ES-I3 (cell line): ENCODE results near the gene TMEM109.

ENCODE experiments used
- H3K36me3 ChIP-seq: 2 replicates; pipeline ENCODE4 v1.6.1; 2013; ENCODE audit warnings: mild to moderate bottlenecking, low read length, control low read depth, moderate library complexity; ENCODE audit not compliant: insufficient read depth
- H3K4me1 ChIP-seq: 2 replicates; pipeline ENCODE4 v1.6.1; 2013; ENCODE audit warnings: mild to moderate bottlenecking, control low read depth, low read length; ENCODE audit not compliant: insufficient read depth
- H3K9ac ChIP-seq: 2 replicates; pipeline ENCODE4 v1.6.1; 2013; ENCODE audit warnings: low read depth, mild to moderate bottlenecking, low read length, moderate library complexity
- H3K9me3 ChIP-seq: 2 replicates; pipeline ENCODE4 v1.6.1; 2013; ENCODE audit warnings: mild to moderate bottlenecking, low read length, moderate library complexity; ENCODE audit not compliant: control insufficient read depth, insufficient read depth

Gene TMEM109

DNA sequence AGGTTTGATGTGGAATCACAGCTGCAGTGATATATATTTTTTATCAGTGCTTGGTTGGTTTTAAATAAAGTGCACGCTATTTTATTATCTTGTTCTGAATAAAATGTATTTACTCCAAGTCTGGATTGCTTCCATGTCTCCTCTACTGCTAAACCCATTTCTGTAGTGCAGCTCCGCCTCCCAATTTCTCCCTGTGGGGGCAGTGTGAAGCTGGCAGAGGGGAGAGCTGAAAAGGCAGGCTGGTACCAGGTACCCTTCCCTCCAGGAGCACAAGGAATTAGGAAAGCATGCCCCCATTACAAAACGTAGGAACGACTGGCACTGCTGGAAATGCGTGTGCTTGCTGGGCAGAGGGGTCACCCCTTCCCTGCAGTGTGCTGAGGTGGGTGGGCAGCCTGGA is 9.4 kb downstream of the TMEM109 start:
- Histone ChIP-seq H3K9me3 (peaks cover 3% of the 10 kb centered on the region; the same call in 1 of the 2 replicates), H3K36me3 (peaks cover 4% of the 10 kb centered on the region), H3K9ac (no peak overlapping the region), H3K4me1 (peaks cover 9% of the 10 kb centered on the region; the same call in 1 of the 2 replicates)

DNA sequence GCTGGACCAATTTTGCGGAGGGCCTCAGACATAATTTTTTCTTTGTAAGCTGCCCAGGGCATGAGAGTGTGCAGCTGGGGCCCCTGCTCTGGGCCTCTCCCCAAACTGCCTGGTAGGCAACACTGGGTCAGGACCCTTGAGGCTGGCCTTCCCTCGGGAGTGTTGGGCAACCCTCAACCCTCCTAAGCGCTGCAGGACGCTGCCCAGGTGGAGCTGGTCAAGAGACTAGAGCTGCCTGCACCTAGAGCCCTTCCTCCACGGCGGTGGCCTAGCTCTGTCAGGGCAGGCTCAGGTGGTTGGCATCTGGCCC is 9.8 kb downstream of the TMEM109 start:
- Histone ChIP-seq H3K36me3 (peaks cover 4% of the 10 kb centered on the region), H3K9me3 (peaks cover 3% of the 10 kb centered on the region; the same call in 1 of the 2 replicates), H3K4me1 (peaks cover 9% of the 10 kb centered on the region; the same call in 1 of the 2 replicates), H3K9ac (peak overlapping the region; percentile 75; the same call in 1 of the 2 replicates)

DNA sequence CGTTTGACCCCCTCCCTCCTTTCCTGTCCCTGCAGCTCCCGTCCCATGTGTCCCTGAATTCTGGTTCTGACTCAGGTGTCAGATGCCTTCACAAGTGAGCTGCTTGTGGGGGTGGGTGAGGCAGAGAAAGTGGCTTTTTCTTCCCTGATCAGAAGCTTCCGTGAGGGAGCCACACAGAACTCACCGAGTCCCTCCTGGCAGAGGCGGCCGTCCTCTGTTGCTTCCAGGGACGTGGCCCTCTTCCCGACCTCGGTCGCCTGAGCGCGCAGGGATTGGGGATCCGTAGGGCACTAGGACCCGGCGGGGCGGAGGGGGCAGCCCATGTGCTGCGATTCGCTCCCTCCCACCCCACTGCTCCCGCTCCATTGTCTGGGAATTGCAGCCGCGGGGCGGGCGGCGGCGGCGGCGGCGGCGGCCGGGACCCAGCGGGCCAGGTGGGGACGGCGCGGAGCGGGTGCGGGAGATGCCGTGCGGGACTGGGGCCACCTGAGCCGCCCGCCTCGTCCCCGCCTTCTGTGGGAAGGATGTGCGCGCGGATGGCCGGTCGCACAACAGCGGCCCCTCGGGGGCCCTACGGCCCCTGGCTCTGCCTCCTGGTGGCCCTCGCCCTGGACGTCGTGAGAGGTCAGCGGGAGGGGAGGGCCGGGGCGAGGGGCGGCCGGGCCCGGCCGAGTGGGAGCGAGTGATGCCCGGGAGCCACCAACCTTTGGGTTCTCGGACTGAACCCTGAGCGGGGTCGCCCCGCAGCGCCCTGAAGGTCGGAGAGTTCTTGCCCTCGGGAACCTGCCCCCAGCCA is 10.3 kb downstream of the TMEM109 start, which contains the start of gene TMEM132A:
Gene TMEM132A, plus strand, starts transcription at position 351 of the 796 bp plus-strand sequence. Its CDS starts 174 bp downstream, at position 525.
- H3K9me3 ChIP-seq = peaks cover 3% of the 10 kb centered on the region; the same call in 1 of the 2 replicates
- H3K4me1 ChIP-seq = peaks cover 4% of the 10 kb centered on the region; the same call in 1 of the 2 replicates
- peaks cover 4% of the 10 kb centered on the region for H3K36me3 ChIP-seq
- H3K9ac ChIP-seq = peak within 1 kb of the TSS; percentile 75

DNA sequence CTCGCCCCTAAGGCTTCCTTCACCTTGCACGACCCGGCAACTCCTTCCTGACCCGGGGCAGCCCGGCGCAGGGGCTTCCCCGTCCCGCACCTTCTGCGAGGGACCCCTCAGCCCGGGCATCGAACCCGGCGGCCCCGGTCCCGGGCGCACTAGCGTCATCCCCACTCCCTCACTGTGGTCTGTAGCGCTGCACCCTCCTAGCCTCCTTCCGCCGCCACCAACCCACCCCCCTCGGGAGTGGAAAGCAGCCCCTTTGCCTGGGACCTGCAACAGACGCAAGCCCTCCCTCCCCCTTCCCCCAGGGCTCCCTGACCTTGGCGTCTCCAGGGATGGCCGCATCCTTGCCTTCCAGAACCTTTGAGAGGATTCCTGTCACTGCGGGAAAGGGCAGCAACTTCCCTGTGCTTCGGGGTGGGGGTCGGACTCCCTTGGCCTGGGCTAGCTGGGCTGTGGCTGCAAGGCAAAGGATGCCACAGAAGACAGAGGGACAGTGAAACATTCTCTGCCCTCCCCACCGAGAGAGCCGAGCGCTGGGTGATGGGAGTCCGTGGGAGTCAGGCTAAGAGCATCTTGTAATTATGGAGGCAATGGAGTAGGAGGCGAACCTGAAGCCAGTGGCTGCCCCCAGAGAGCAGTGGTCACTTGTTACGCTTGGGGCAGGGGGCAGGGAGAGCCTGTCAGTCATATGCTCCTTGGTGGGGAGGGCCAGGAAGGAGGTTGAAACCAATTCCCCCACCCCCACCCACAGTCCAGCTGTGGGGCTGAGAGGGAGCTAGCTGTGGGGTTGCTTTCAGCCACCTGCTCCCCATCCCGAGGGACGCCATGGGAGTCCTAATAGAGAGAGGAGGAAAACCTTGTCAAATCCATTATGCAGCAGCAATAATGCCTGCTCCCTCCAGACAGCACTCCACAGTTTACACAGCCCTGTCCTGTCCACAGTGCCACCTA is 11.2 kb downstream of the TMEM109 start:
- peaks cover 3% of the 10 kb centered on the region; the same call in 1 of the 2 replicates for H3K9me3 ChIP-seq
- peaks cover 4% of the 10 kb centered on the region; the same call in 1 of the 2 replicates for H3K4me1 ChIP-seq
- H3K9ac ChIP-seq = peak overlapping the region; percentile 75
- H3K36me3 ChIP-seq = peaks cover 3% of the 10 kb centered on the region

DNA sequence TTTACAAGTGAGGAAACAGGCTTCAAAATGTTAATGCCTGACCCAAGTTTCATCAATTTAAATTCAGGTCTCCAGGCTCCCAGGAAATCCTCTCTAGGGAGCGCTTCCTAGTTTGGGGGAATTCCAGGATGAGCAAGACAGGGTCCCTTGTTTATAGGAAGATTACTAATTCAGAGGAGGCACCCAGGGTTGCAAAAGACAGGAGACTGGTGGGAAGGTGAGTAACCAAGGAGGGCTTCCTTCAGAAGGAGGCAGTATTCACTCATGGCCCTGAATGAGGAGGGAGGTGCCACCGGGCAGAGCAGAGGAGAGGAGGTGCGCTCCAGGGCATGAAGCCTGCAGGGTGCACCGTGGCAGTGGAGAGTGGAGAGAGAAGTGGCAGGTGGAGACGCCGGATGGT is 11.9 kb downstream of the TMEM109 start:
- H3K36me3 ChIP-seq = peaks cover 4% of the 10 kb centered on the region; the same call in 1 of the 2 replicates
- peaks cover 4% of the 10 kb centered on the region; the same call in 1 of the 2 replicates for H3K4me1 ChIP-seq
- no peak overlapping the region for H3K9ac ChIP-seq
- peaks cover 3% of the 10 kb centered on the region; the same call in 1 of the 2 replicates for H3K9me3 ChIP-seq

DNA sequence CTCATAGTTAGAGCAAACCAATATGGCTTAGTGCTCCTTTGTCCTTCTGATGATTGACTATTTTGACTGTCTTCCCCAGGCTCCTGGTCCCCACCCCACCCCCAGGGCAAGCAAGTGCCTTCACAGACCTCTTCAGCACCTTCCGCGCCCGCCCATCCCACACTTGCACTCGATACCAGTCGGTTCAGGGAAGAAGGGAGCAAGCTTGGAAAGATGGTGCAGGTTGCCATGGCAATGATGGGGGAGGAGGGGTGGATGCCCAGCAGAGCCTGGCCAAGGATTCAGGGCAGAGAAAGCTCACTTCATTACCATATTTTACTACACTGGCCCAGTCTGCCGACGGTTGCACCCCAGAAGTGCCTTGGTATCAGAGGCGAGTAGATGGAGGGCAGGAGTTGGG is 12.5 kb downstream of the TMEM109 start:
- Histone ChIP-seq H3K4me1 (peaks cover 4% of the 10 kb centered on the region; the same call in 1 of the 2 replicates), H3K9ac (no peak overlapping the region), H3K36me3 (peaks cover 5% of the 10 kb centered on the region; the same call in 1 of the 2 replicates), H3K9me3 (peaks cover 3% of the 10 kb centered on the region; the same call in 1 of the 2 replicates)

DNA sequence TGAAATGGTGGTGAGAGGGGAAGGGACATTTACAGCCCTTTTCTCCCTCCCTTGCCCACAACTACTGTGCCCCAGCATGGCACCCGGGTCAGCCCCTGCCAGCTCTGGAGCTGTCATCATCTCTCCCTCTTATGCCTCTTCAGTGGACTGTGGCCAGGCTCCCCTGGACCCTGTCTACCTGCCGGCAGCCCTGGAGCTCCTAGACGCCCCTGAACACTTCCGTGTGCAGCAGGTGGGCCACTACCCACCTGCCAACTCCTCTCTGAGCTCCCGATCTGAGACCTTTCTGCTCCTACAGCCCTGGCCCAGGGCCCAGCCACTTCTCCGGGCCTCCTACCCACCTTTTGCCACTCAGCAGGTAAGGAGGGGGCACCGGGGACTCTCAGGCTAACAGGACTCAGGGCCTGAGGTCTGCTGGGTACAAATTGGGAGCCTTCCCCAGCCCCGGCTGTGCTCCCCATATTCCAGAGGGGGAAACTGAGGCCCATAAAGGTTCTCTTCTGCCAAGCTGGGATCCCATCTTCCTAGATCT is 13.2 kb downstream of the TMEM109 start:
- H3K4me1 ChIP-seq = peaks cover 7% of the 10 kb centered on the region; the same call in 1 of the 2 replicates
- peaks cover 5% of the 10 kb centered on the region; the same call in 1 of the 2 replicates for H3K36me3 ChIP-seq
- no peak overlapping the region for H3K9ac ChIP-seq
- peaks cover 3% of the 10 kb centered on the region; the same call in 1 of the 2 replicates for H3K9me3 ChIP-seq

DNA sequence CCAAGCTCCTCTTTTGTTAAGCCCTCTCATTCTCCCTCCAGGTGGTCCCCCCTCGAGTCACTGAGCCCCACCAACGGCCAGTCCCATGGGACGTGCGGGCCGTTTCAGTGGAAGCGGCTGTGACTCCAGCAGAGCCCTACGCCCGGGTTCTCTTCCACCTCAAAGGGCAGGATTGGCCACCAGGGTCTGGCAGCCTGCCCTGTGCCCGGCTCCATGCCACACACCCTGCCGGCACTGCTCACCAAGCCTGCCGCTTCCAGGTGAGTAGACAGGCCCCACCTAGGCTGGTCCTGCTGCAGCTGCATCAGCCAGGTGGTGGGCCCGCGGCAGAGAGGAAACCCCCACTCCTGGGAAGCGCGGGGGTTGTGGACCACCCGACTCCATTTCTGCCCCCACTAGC is 13.6 kb downstream of the TMEM109 start:
- Histone ChIP-seq H3K36me3 (peaks cover 5% of the 10 kb centered on the region; the same call in 1 of the 2 replicates), H3K4me1 (peaks cover 11% of the 10 kb centered on the region), H3K9ac (no peak overlapping the region), H3K9me3 (peaks cover 3% of the 10 kb centered on the region; the same call in 1 of the 2 replicates)

DNA sequence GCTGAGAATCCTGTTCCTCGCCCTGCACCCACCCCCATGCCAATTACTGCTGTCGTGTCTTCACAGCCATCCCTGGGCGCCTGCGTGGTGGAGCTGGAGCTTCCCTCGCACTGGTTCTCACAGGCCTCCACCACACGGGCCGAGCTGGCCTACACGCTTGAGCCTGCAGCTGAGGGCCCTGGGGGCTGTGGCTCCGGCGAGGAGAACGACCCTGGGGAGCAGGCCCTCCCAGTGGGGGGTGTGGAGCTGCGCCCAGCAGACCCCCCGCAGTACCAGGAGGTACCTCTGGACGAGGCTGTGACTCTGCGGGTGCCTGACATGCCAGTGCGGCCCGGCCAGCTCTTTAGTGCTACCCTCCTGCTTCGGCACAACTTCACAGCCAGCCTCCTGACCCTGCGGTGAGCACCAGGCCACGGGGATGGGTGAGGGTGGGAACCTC is 14.6 kb downstream of the TMEM109 start:
- Histone ChIP-seq H3K4me1 (peaks cover 14% of the 10 kb centered on the region), H3K9ac (no peak overlapping the region), H3K9me3 (peaks cover under 1% of the 10 kb centered on the region; the same call in 1 of the 2 replicates), H3K36me3 (peaks cover 5% of the 10 kb centered on the region; the same call in 1 of the 2 replicates)

DNA sequence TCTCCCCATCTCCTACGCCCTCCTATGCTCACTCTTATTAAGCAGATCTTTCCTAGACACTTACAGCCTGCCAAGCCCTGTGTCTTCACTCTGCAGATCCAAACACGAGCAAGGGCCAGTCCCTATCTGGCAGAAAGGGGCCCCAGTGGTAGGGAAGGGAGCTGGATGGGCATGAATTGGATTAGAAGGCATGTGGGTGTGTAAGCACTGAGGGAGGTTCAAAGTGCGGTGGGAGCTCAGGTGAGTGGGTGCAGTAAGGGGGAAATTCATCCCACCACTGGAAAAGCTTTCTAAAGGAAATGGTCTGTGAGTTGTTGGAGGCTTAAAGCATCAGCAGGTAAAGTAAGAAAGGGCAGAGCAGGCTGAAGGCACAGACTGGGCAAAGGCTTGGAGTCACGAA is 15.8 kb downstream of the TMEM109 start:
- H3K9me3 ChIP-seq = no peaks in the 10 kb centered on the region
- peaks cover 5% of the 10 kb centered on the region; the same call in 1 of the 2 replicates for H3K36me3 ChIP-seq
- H3K9ac ChIP-seq = no peak overlapping the region
- H3K4me1 ChIP-seq = peaks cover 14% of the 10 kb centered on the region

DNA sequence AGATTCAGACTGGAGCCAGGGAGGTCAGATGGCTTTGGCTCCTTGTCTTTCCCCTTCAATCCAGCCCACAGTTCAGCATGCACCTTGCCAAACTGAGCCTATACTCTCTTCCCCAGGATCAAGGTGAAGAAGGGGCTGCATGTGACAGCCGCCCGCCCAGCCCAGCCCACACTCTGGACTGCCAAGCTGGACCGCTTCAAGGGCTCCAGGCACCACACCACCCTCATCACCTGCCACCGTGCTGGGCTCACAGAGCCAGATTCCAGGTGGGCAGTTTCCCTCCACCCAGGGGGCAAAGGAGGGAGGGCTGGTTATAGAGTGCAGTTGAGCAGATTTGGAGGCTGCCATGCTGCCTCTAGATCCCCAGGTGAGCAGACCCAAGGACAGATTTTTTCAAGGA is 16.4 kb downstream of the TMEM109 start:
- Histone ChIP-seq H3K36me3 (peaks cover 5% of the 10 kb centered on the region; the same call in 1 of the 2 replicates), H3K4me1 (peaks cover 14% of the 10 kb centered on the region), H3K9ac (no peak overlapping the region), H3K9me3 (no peaks in the 10 kb centered on the region)

DNA sequence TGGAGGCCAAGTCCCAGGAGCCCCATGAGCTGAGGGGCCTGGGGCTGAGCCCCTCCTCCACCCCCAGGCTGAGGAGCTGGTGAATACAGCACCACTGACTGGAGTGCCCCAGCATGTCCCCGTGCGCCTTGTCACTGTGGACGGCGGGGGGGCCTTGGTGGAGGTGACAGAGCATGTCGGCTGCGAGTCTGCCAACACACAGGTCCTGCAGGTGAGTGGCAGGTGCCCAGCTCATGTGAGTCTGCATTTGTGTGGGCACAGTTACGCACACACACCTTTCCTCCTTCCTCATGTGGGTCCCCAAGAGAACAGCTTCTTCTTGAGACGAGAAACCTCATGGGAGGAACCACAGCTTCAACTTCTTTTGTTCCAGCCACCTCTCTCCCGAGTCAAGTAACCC is 18.0 kb downstream of the TMEM109 start:
- Histone ChIP-seq H3K9ac (no peak overlapping the region), H3K9me3 (no peaks in the 10 kb centered on the region), H3K36me3 (peaks cover 5% of the 10 kb centered on the region; the same call in 1 of the 2 replicates), H3K4me1 (peaks cover 10% of the 10 kb centered on the region)

DNA sequence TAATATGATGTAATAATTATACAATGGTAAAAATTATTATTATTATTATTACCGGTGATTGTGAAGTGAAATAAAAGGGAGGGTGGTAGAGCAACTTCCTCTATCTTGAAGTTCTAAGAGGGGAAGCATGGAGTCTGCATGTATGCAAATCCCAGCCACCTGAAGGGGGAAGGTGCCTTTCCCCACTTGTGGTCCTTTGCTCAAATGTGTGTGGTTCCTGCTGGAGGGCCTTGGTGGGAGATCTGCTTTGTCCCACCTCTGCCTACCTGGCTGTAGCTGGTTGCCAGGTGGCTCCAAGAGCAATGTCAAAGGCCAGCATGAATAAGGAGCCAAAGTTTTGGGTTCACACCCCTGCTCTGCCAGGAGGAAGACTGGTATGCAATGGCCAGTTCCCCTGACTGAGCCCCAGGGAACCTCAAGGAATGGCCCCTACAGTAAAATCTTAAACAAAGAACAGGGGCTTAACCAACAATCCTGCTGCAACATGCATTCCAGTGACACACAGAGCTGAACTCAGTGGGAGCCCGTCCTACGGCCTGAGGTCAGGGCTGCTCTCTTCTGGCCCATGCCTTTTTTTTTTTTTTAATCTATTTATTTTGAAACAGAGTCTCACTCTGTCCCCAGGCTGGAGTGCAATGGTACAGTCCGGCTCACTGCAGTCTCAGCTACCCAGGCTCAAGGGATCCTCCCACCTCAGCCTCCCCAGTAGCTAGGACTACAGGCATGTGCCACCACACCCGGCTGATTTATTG is 18.8 kb downstream of the TMEM109 start:
- Histone ChIP-seq H3K36me3 (peaks cover 5% of the 10 kb centered on the region; the same call in 1 of the 2 replicates), H3K9ac (no peak overlapping the region), H3K4me1 (peaks cover 10% of the 10 kb centered on the region), H3K9me3 (no peaks in the 10 kb centered on the region)
